ENCODE measurements around the gene INTS7.

INTS7 gene

DNA sequence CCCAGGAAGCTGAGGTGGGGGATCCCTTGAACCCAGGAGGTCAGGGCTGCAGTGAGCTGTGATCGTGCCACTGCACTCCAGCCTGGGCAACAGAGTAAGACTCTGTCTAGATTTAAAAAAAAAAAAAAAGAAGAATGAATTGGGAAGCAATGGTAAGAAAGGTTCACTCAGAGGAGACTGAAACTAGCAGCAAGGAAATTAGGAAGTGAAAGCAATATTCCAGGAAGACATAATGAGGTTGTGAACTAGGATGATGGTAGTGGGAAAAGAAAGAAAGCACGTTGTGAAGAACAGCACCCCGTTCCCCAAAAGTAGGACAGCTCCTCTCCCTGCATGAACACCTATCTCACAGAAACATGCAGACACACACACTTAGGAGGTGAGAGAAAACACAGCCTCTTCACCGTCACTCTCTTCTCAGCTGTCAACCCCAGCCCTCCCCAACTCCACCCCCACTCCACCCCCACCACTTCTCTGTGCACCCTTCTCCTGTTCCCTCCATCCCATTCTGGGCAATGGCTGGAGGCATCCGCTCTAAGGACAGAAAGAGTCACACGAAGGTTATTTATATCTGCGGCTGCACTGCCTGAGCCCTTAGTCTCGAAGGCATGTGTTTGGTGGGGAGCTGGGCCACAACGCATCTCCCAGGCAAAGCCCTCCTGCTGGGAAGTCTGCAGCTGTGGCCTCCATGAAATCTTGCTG is 103.0 kb downstream of the INTS7 start:
- TF ChIP-seq POLR2AphosphoS5 (IDR thresholded peaks at IDR 0.05; ENCODE audit: low read depth, low read length) (no peak), SIN3A (IDR thresholded peaks at IDR 0.05; ENCODE audit: borderline replicate concordance, insufficient read depth, low read length) (no peak), TAF1 (IDR thresholded peaks at IDR 0.05; ENCODE audit: borderline replicate concordance, insufficient read depth, low read length) (no peak), FOXP2 (optimal IDR thresholded peaks at IDR 0.05; ENCODE audit: borderline replicate concordance, extremely low read depth, extremely low read length, insufficient read depth) (no peak)
- TF ChIP-seq, protein P1, sequence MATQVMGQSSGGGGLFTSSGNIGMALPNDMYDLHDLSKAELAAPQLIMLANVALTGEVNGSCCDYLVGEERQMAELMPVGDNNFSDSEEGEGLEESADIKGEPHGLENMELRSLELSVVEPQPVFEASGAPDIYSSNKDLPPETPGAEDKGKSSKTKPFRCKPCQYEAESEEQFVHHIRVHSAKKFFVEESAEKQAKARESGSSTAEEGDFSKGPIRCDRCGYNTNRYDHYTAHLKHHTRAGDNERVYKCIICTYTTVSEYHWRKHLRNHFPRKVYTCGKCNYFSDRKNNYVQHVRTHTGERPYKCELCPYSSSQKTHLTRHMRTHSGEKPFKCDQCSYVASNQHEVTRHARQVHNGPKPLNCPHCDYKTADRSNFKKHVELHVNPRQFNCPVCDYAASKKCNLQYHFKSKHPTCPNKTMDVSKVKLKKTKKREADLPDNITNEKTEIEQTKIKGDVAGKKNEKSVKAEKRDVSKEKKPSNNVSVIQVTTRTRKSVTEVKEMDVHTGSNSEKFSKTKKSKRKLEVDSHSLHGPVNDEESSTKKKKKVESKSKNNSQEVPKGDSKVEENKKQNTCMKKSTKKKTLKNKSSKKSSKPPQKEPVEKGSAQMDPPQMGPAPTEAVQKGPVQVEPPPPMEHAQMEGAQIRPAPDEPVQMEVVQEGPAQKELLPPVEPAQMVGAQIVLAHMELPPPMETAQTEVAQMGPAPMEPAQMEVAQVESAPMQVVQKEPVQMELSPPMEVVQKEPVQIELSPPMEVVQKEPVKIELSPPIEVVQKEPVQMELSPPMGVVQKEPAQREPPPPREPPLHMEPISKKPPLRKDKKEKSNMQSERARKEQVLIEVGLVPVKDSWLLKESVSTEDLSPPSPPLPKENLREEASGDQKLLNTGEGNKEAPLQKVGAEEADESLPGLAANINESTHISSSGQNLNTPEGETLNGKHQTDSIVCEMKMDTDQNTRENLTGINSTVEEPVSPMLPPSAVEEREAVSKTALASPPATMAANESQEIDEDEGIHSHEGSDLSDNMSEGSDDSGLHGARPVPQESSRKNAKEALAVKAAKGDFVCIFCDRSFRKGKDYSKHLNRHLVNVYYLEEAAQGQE (IDR thresholded peaks at IDR 0.05; ENCODE audit: insufficient read depth in 1 of 2, low read depth in 2 of 2, low read length in 2 of 2) = no peak

DNA sequence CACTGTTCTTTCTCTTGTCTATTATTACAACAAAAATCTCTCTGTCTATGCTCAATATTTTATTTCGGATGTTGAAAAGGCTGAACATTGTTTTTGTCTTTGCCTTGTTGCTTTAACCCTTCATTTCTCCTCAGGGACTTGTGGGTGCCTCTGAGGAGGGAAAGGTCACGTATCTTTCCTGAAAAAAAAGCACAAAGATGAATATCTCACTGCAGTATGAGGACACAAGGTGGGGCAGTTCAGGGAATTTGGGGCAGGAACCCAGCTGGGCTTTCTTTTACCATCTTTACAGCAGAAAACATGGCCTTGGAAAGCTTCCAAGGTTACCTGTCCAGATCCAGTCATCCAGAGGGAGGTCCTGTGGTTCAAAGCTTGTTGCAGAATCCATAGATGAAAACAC is 105.7 kb downstream of the INTS7 start:
- no peak for TF ChIP-seq POLR2AphosphoS5 (IDR thresholded peaks at IDR 0.05; ENCODE audit: low read depth, low read length)
- TF ChIP-seq TAF1 (IDR thresholded peaks at IDR 0.05; ENCODE audit: borderline replicate concordance, insufficient read depth, low read length) = no peak
- TF ChIP-seq, protein P1 (IDR thresholded peaks at IDR 0.05; ENCODE audit: insufficient read depth in 1 of 2, low read depth in 2 of 2, low read length in 2 of 2) = no peak
- no peak for TF ChIP-seq FOXP2 (optimal IDR thresholded peaks at IDR 0.05; ENCODE audit: borderline replicate concordance, extremely low read depth, extremely low read length, insufficient read depth)
- no peak for TF ChIP-seq SIN3A (IDR thresholded peaks at IDR 0.05; ENCODE audit: borderline replicate concordance, insufficient read depth, low read length)

DNA sequence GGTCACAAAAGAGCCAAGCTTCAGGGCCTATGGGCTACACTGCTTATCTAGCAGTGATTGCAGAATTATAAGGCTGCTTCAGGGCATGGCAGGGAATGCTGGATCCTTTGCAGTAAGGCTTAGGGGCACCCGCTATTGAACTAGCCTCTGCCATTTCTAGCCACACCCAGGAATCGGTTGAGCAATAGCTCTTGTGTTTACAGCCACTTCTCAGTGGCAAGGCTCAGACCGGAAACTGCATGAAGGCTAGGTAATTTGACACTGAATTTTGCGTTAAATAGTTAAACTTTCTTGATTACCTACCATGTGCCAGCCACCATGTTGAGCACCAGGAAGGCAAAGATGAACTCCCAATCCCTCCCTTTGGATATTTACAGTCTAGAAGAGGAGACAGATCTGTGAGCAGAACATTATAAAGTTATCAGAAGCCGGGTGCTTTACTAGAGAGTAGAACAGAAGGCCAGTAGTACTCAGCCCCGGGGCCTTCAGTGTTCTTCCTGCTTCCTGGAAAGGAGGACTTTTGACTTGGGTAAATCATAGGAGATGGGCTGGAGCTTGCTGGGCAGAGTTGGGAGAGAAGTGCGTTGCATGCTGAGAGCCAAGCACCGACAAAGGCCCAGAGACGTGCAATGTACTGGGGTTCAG is 106.2 kb downstream of the INTS7 start:
- peak; percentile 73 for TF ChIP-seq FOXP2 (optimal IDR thresholded peaks at IDR 0.05; ENCODE audit: borderline replicate concordance, extremely low read depth, extremely low read length, insufficient read depth)
- TF ChIP-seq, protein P1 (IDR thresholded peaks at IDR 0.05; ENCODE audit: insufficient read depth in 1 of 2, low read depth in 2 of 2, low read length in 2 of 2) = no peak

DNA sequence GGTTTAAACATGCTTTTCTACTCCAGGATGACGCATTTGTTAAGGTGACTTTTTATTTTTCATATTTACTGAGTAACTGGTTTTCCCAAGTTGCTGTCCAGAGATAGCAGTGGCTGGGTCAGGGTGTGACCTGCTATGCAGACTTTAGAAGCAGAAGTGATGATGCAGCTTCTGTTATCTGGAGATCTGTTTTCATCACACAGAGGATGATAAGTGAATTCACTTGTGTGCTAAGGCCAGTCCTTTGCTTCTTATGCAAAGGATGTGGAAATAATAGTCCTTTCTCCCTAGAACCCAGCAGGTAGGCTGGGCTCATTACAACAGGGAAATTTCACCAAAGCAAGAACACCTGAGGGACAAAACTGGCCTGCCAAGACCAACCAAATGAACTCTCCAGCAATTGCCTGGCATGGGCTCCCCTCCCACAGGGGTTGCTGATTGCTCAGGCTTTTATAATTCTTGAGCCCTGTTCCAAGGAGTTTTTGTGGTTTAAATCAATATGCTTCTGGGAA is 107.0 kb downstream of the INTS7 start:
- TF ChIP-seq TAF1 (IDR thresholded peaks at IDR 0.05; ENCODE audit: borderline replicate concordance, insufficient read depth, low read length) (no peak), FOXP2 (optimal IDR thresholded peaks at IDR 0.05; ENCODE audit: borderline replicate concordance, extremely low read depth, extremely low read length, insufficient read depth) (no peak), SIN3A (IDR thresholded peaks at IDR 0.05; ENCODE audit: borderline replicate concordance, insufficient read depth, low read length) (no peak), POLR2AphosphoS5 (IDR thresholded peaks at IDR 0.05; ENCODE audit: low read depth, low read length) (no peak)
- TF ChIP-seq, protein P1 (IDR thresholded peaks at IDR 0.05; ENCODE audit: insufficient read depth in 1 of 2, low read depth in 2 of 2, low read length in 2 of 2) = no peak
